Measurements from ENCODE around the gene ANKRD10. TPM values are rescaled to one million over a fixed set of nuclear protein-coding genes. Genes with fewer than 3 reads are reported as not detected.

Gene ANKRD10
- total RNA-seq, 4 donors from 2014 or later: 39.5 to 94.4 (median 56.2) TPM

DNA sequence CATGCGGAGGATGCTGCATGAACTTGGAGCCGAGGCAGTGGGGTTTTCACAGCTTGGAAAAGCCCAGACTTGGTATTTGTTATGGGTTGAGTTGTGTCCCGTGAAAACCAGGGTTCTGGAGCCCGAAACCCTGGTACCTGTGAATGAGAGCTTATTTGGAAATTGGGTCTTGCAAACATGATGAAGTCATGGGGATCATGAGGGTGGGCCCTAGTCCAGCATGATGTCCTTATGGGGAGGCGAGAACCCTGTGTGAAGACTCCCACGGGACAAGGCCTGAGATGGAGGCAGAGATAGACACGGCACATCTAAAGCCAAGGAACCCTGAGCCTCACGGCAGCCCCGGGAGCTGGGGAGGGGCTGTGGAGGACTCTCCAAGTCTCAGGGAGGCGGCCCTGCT, 82.3 kb downstream of the ANKRD10 start:
- no peak for DNase-seq (ENCODE audit: low spot score in 2 of 2)
- 66% methylated on average over 10 of the region's 10 CpGs for WGBS

DNA sequence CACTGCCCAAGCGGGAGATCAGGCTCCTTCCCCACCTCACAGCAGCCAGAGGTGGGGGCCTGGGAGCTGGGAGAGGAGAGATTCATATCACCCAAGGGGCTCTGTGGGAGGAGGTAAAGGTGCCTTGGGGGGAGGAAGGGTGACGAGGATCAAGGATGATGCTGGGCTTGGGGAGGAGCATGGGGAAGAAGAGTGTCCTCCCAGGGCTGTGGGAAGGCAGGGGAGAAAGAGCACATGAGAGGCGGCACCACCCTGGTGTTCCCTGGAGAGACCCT, 82.7 kb downstream of the ANKRD10 start:
- H3K4me1 ChIP-seq: no peaks in the 10 kb centered on the region
- TF ChIP-seq, protein P1, sequence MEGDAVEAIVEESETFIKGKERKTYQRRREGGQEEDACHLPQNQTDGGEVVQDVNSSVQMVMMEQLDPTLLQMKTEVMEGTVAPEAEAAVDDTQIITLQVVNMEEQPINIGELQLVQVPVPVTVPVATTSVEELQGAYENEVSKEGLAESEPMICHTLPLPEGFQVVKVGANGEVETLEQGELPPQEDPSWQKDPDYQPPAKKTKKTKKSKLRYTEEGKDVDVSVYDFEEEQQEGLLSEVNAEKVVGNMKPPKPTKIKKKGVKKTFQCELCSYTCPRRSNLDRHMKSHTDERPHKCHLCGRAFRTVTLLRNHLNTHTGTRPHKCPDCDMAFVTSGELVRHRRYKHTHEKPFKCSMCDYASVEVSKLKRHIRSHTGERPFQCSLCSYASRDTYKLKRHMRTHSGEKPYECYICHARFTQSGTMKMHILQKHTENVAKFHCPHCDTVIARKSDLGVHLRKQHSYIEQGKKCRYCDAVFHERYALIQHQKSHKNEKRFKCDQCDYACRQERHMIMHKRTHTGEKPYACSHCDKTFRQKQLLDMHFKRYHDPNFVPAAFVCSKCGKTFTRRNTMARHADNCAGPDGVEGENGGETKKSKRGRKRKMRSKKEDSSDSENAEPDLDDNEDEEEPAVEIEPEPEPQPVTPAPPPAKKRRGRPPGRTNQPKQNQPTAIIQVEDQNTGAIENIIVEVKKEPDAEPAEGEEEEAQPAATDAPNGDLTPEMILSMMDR (IDR thresholded peaks at IDR 0.05): no peak
- TF ChIP-seq EP300 (IDR thresholded peaks at IDR 0.05) (no peak), POLR2A (IDR thresholded peaks at IDR 0.05) (no peak), POLR2AphosphoS5 (IDR thresholded peaks at IDR 0.05) (no peak)
- no peaks in the 10 kb centered on the region for H3K9me3 ChIP-seq
- H3K4me3 ChIP-seq: no peak overlapping the region
- peaks cover 20% of the 10 kb centered on the region for H3K27me3 ChIP-seq
- 74% methylated on average over 3 of the region's 3 CpGs for WGBS
- no peaks in the 10 kb centered on the region for H3K36me3 ChIP-seq
- no peak overlapping the region for H3K27ac ChIP-seq
- no peak for DNase-seq (ENCODE audit: low spot score in 2 of 2)

More for the DNA sequence above, 82.3 kb downstream of the ANKRD10 start:
- no peak overlapping the region for H3K4me3 ChIP-seq
- H3K9me3 ChIP-seq: no peaks in the 10 kb centered on the region
- no peak for TF ChIP-seq POLR2AphosphoS5 (IDR thresholded peaks at IDR 0.05)
- TF ChIP-seq EP300 (IDR thresholded peaks at IDR 0.05): no peak
- TF ChIP-seq POLR2A (IDR thresholded peaks at IDR 0.05): no peak
- TF ChIP-seq, protein P1 (IDR thresholded peaks at IDR 0.05): no peak
- H3K27me3 ChIP-seq: peaks cover 20% of the 10 kb centered on the region
- H3K27ac ChIP-seq: no peak overlapping the region
- no peaks in the 10 kb centered on the region for H3K4me1 ChIP-seq
- H3K36me3 ChIP-seq: no peaks in the 10 kb centered on the region

DNA sequence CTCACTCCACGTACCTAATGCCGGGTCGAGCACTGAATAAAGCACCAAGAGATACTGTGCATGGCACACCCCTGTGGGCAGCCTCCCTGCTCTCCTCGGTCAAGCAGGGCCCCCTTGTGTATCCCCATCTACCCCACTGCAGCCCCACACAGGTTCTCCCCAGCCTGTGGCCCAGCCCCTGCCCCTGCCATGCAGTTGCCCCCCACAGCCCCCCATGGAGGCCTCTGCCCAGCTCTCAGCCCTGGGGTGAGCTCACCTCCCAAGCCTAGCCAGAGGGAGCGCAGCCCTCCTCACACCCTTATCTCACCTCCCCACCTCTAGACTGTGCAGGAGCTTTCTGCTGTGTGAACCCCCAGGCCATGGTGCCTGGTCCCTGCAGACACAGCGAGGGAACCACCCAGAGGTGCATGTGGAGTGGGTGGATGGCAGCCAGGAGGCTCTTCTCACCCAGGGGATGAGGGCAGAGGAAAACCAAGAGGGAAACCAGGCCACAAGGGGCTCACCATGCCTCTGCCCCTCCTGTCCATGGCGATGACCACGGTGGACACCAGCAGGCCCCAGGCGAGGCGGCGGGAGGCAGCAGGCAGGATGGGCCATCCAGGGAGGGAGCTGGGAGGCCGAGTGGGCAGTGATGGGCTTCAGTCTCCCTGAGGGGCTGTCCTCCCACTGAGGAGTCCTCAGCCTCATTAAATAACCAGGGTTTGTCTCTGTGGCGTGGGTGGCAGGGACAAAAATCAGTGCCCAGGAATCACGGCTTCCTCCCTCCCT, 83.2 kb downstream of the ANKRD10 start:
- no peaks in the 10 kb centered on the region for H3K4me1 ChIP-seq
- WGBS: 85% methylated on average over 14 of the region's 14 CpGs
- H3K36me3 ChIP-seq: no peaks in the 10 kb centered on the region
- no peak overlapping the region for H3K27ac ChIP-seq
- peaks cover 20% of the 10 kb centered on the region for H3K27me3 ChIP-seq
- no peak for DNase-seq (ENCODE audit: low spot score in 2 of 2)
- H3K9me3 ChIP-seq: no peaks in the 10 kb centered on the region
- TF ChIP-seq, protein P1 (IDR thresholded peaks at IDR 0.05): no peak
- no peak for TF ChIP-seq POLR2AphosphoS5 (IDR thresholded peaks at IDR 0.05)
- no peak for TF ChIP-seq EP300 (IDR thresholded peaks at IDR 0.05)
- no peak for TF ChIP-seq POLR2A (IDR thresholded peaks at IDR 0.05)
- H3K4me3 ChIP-seq: no peak overlapping the region

DNA sequence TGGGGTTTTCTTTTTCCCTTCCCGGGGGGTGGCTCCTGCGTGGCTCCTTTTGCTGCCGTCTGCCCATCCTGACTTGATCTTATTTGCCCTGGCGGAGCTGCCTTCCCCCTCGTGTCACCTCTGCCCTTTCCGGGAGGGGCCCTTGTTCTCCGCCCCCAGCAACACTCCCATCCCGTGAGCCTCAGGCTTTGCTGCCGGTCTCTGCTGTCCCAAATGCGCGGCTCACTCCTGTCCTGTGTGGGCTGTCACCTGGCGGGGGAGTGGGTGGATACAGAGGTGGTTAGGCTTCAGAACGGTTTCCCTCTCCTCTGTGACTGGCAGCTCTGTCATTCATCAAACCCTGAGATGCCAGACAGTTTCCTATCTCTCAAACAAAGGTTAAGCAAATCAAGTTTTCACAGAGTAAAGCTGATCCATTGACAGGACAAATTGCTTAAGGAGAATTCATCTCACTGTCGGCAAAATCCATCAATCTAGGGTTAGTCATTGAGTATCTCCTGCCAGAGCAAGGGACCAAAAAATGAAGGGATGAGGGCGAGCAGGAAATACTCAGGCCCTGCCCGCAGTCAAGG, 84.0 kb downstream of the ANKRD10 start:
- WGBS: 74% methylated on average over 11 of the region's 16 CpGs
- no peaks in the 10 kb centered on the region for H3K36me3 ChIP-seq
- no peak for DNase-seq (ENCODE audit: low spot score in 2 of 2)

DNA sequence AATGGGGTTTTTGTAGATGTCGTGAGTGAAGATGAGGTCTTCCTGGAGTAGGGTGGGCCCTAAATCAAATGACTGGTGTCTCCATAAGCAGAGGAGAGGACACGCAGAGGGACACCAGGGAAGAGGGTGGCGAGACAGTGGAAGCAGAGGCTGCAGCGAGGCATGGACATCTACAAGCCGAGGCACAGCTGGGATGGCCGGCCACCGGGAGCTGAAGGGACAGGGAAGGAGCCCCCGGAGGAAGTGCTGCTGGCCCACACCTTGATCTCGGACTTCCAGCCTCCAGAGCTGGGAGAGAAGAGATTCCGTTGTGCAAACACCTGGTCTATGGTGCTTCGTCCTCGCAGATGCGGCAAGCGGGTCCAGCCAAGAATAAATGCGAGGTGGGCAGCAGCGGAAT, 84.5 kb downstream of the ANKRD10 start:
- no peak for DNase-seq (ENCODE audit: low spot score in 2 of 2)
- no peak for TF ChIP-seq POLR2A (IDR thresholded peaks at IDR 0.05)
- no peak for TF ChIP-seq POLR2AphosphoS5 (IDR thresholded peaks at IDR 0.05)
- TF ChIP-seq, protein P1 (IDR thresholded peaks at IDR 0.05): no peak
- TF ChIP-seq EP300 (IDR thresholded peaks at IDR 0.05): no peak
- H3K27me3 ChIP-seq: peaks cover 20% of the 10 kb centered on the region
- H3K9me3 ChIP-seq: no peaks in the 10 kb centered on the region
- no peak overlapping the region for H3K27ac ChIP-seq
- 82% methylated on average over 9 of the region's 16 CpGs for WGBS
- H3K4me1 ChIP-seq: no peaks in the 10 kb centered on the region
- H3K4me3 ChIP-seq: no peak overlapping the region
- H3K36me3 ChIP-seq: no peaks in the 10 kb centered on the region

More for the DNA sequence above, 84.0 kb downstream of the ANKRD10 start:
- Histone ChIP-seq H3K4me1 (no peaks in the 10 kb centered on the region), H3K9me3 (no peaks in the 10 kb centered on the region), H3K27me3 (peaks cover 20% of the 10 kb centered on the region), H3K4me3 (no peak overlapping the region), H3K27ac (no peak overlapping the region)
- TF ChIP-seq POLR2A (IDR thresholded peaks at IDR 0.05) (no peak), EP300 (IDR thresholded peaks at IDR 0.05) (no peak), POLR2AphosphoS5 (IDR thresholded peaks at IDR 0.05) (no peak)
- TF ChIP-seq, protein P1 (IDR thresholded peaks at IDR 0.05): no peak
